Retinal pigment epithelial cell (primary cell): ENCODE measurements around the gene GRIN1.
A peak's percentile ranks its signal among the peaks of the same experiment; 100 is the strongest.

Source experiments
- DNase-seq: peaks from one replicate; pipeline ENCODE4 v3.0.0-alpha.2; 2010; ENCODE audit warnings: low read depth
- H3K4me3 ChIP-seq: 2 replicates; pipeline ENCODE4 v1.5.1; 2011; ENCODE audit warnings: mild to moderate bottlenecking, low read length, control low read depth, moderate library complexity
- TF ChIP-seq, protein P1 (sequence below): conservative IDR thresholded peaks from 2 replicates; pipeline ENCODE4 v1.5.1; 2011; ENCODE audit warnings: low read depth, low read length, control low read depth, inconsistent platforms

Gene GRIN1

DNA sequence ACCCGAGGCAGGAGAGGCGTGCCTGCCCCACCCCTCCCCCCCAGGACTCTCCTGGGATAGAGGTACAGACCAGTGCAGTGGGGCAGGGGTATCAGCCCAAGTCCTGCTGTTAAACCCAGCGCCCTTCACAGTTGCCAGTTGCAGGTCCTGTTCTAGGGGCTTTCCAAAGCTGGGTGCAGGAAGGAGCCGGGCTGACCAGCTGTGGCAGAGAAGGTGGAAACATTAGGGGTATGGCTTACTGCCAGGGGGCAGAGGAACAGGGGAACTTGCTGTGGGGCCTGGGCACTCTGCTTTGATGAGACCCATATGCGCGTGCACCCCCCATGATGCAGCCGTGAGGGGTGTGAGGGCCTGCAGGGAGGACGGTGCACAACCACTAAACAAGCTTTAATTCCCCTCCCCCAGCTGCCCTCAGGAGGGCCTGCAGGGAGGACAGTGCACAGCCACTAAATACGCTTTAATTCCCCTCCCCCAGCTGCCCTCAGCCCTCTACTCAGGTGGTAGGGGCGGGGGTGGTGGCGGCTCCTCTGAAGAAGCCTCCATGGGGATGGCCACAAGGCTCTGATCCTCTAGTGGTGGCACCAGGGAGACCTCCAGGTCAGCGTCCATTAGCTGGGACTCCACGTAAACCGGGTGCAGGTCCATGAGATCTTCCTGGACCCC is 31.7 kb downstream of the GRIN1 start:
- no peak overlapping the region for H3K4me3 ChIP-seq
- DNase-seq: no peak
- TF ChIP-seq, protein P1, sequence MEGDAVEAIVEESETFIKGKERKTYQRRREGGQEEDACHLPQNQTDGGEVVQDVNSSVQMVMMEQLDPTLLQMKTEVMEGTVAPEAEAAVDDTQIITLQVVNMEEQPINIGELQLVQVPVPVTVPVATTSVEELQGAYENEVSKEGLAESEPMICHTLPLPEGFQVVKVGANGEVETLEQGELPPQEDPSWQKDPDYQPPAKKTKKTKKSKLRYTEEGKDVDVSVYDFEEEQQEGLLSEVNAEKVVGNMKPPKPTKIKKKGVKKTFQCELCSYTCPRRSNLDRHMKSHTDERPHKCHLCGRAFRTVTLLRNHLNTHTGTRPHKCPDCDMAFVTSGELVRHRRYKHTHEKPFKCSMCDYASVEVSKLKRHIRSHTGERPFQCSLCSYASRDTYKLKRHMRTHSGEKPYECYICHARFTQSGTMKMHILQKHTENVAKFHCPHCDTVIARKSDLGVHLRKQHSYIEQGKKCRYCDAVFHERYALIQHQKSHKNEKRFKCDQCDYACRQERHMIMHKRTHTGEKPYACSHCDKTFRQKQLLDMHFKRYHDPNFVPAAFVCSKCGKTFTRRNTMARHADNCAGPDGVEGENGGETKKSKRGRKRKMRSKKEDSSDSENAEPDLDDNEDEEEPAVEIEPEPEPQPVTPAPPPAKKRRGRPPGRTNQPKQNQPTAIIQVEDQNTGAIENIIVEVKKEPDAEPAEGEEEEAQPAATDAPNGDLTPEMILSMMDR: no peak

DNA sequence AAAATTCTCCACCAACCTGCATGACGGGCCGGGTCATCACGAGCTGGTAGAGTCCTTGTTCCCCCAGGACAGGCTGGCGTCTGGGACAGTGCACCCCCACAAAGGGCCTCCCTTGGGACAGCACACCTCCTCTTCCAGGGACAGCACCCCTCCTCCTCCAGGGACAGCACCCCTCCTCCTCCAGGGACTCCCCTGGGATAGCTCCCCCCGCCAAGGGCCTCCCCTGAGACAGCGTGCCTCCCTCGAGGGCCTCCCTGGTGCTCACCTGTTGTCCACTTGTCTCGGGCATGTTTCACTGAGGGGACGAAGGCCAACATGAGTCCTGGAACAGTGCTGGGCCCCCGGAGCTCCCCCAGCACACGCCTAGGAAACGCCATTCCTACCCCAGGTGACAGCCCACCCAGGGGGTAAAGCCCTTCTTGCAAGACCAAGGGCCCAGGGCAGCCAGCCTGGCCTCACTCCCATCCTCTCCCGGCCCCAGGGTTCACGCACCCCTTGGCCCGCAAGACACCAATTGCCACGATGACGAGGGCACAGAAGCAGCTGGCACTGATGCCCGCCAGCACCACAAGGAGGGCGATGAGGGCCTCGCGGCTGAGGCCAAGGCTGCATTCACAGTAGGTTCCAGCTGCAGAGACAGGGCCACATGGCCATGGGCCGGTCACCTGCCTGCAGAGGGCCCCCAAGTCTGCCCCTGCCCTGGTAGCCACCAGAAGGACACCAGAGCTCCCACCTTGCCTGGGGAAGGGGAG is 32.4 kb downstream of the GRIN1 start:
- DNase-seq: no peak
- H3K4me3 ChIP-seq: no peak overlapping the region
- TF ChIP-seq, protein P1: no peak

DNA sequence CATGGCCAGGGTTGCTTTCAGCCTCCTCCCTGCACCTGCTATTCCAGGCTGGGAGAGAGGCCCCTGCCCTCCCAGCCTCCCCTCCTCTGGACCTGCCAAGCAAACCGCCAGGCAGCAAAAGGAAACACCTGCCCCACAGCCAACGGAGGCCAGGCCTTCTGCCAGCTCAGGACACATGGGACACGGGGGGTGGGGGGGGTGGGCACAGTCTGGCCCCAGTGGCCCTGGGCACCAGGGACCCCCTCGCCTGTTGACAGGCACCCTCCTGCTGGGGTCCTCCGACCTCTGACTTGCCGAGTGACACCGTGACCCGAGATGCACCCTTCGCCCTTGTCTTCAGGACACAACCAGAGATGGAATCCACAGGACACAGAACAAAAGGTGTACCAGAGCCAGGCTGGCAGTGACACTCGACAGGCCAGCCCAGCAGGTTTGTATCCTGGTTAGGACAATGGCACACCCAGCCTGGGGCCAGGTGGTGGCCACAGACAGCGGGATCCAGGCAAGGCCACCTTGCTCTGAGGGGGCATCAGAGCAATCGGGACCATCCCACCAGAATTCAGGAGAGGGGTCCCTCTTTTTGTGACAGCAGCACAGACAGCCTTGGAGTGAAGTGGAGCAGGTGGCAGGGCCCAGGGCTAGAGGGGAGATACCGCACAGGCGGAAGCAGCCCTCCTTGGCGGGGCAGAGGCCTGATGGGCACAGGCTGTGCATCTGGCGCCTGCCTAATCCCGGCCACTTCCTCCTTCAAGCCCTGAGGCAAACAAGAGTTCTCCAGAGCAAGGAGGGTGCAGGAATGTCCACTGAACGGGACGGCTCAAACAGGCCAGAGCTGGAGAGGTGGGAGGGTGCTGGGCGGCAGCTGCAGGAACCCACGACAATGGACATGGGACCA is 34.2 kb downstream of the GRIN1 start:
- TF ChIP-seq, protein P1: no peak
- H3K4me3 ChIP-seq: no peak overlapping the region
- no peak for DNase-seq

DNA sequence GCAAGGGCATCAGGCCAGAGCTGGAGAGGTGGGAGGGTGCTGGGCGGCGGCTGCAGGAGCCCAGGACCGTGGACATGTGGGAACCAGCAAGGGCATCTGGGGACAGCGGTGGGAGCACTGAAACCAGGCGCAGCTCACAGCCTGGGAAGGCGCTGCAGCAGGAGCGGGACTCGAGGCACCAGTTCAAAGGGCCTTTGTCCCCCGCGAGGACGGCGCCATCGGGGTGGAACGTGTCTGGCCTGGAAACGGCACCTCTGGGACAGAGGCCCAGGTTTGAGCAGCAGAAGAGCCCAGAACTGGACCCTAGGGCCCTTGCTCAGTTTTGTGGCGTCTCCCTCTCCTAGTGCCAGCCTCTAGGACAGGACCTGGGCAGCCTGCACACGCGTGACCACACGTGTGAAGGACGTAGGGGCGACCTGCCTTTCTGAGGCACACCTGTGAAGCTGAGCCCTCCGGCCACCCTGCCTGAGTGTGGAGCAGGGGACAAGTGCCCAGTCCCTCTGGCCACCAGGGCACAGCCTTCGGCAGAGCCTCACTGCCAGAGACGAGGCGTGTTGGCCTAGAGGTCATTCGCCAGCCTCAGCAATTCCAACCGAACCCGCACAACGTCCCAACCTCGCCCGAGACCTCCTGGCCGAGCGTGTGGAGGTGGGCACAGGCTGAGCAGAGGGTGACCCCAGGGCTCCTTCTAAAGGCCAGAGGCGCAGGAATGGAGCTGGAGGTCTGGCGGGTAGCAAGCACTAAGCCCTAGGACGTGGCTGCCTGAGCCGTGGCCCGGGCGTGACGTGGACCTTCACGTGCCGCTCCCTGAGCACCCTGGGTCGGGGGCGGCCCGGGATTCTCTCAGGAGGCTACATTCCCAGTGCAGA is 35.1 kb downstream of the GRIN1 start:
- TF ChIP-seq, protein P1: no peak
- H3K4me3 ChIP-seq: no peak overlapping the region
- DNase-seq: no peak

DNA sequence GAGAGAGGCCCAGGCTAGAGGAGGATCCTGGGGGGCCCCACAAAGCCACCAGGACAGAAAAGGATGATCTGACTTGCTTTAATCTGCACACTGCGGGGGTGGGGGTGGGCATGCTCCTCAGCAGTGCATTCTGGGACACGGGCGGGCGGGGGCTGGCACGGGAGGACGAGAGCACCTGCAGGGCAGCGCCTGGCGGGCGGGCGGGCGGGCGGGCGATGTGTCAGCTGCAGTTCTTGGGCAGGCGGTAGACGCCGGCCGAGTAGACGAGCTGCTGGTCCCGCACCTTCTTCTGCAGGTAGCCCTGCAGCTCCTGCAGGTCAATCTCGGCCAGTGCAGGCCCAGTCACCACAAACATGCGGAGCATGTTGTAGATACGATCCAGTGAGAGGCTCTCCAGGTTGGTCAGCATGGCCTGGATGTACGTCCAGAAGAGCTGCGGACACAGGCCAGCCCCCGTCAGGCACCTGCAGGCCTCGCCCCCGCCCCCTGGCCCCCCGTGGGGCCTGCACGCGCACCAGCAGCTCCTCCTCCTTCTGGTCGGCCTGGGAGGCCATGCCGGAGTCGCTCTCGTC is 35.9 kb downstream of the GRIN1 start:
- TF ChIP-seq, protein P1: no peak
- H3K4me3 ChIP-seq: no peak overlapping the region
- DNase-seq: no peak

DNA sequence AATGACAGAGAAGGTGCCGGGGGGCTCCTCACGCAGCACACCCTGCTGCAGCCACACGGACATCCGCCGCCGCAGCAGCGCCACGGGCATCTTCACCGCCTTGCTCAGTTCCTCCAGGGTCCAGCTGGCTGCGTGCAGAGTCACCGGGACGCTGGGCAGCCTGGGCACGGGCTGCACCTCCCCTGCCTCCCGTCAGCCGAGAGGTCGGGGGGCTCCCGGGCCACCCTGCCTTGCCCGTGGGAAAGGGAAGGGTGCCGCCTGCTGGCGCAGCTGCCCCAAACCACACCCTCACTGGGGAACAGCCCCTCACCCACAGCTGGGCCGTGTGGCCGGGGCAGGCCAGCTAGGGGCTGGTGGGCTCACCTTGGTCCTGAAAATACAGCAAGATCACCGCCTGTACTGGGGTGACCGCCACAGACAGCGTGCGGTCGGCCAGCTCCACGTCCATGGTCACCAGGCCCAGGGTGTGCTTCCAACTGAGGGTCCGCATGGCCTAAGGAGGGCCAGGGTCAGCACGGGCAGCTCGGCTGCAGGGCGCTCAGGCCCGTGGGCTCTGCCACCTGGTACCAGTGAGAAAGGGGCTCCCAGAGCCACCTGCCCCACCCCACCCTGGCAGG is 36.5 kb downstream of the GRIN1 start:
- no peak for DNase-seq
- H3K4me3 ChIP-seq: no peak overlapping the region
- TF ChIP-seq, protein P1: peak; percentile 39
